Hepatocyte (in vitro differentiated cells): ENCODE results near the gene FERD3L. TPM values are rescaled to one million over a fixed set of nuclear protein-coding genes. Genes with fewer than 3 reads are reported as not detected.
A peak's percentile ranks its signal among the peaks of the same experiment; 100 is the strongest.

ENCODE experiments used
- DNase-seq: peaks from one replicate; pipeline ENCODE4 v3.0.0-alpha.2; 2016; ENCODE audit warnings: low spot score
- H2AFZ ChIP-seq: fragments of 200-600 bp; sonication (generic); 2 replicates; pipeline ENCODE4 v1.6.0; 2016; ENCODE audit warnings: antibody characterized with exemption, mild to moderate bottlenecking
- H3K27ac ChIP-seq: fragments of 200-600 bp; sonication (generic); 2 replicates; pipeline ENCODE4 v1.5.1; 2016; ENCODE audit warnings: mild to moderate bottlenecking
- H3K27me3 ChIP-seq: fragments of 200-600 bp; sonication (generic); 2 replicates; pipeline ENCODE4 v1.6.1; 2016
- H3K36me3 ChIP-seq: fragments of 200-600 bp; sonication (generic); replicated peaks from 2 replicates; pipeline ENCODE4 v1.5.1; 2016; ENCODE audit warnings: low read depth; ENCODE audit not compliant: insufficient read depth
- H3K4me1 ChIP-seq: fragments of 200-600 bp; sonication (generic); 2 replicates; pipeline ENCODE4 v1.5.1; 2016; ENCODE audit warnings: mild to moderate bottlenecking, moderate library complexity; ENCODE audit not compliant: insufficient read depth
- H3K4me2 ChIP-seq: fragments of 200-600 bp; sonication (generic); 2 replicates; pipeline ENCODE4 v1.6.0; 2016
- H3K4me3 ChIP-seq: fragments of 200-600 bp; sonication (generic); 2 replicates; pipeline ENCODE4 v1.5.1; 2016; ENCODE audit warnings: mild to moderate bottlenecking
- H3K79me2 ChIP-seq: fragments of 200-600 bp; sonication (generic); 2 replicates; pipeline ENCODE4 v1.6.0; 2017; ENCODE audit warnings: mild to moderate bottlenecking
- H3K9me2 ChIP-seq: fragments of 200-600 bp; sonication (generic); replicated peaks from 2 replicates; pipeline ENCODE4 v1.6.0; 2017; ENCODE audit warnings: mild to moderate bottlenecking; ENCODE audit not compliant: insufficient read depth
- H3K9me3 ChIP-seq: fragments of 200-600 bp; sonication (generic); 2 replicates; pipeline ENCODE4 v1.5.1; 2016; ENCODE audit warnings: low read depth, mild to moderate bottlenecking
- H4K20me1 ChIP-seq: fragments of 200-600 bp; sonication (generic); 2 replicates; pipeline ENCODE4 v1.6.0; 2016; ENCODE audit warnings: mild to moderate bottlenecking; ENCODE audit not compliant: insufficient read depth, poor library complexity, severe bottlenecking
- EZH2 ChIP-seq: fragments of 200-600 bp; sonication (generic); IDR thresholded peaks from 2 replicates; pipeline ENCODE4 v1.6.1; 2016; ENCODE audit warnings: antibody characterized with exemption, mild to moderate bottlenecking, borderline replicate concordance
- EZH2phosphoT487 ChIP-seq: fragments of 200-600 bp; sonication (generic); IDR thresholded peaks from one replicate; pipeline ENCODE4 v1.6.1; 2018; ENCODE audit warnings: antibody characterized with exemption, mild to moderate bottlenecking, low read depth, moderate library complexity; ENCODE audit not compliant: unreplicated experiment, severe bottlenecking
- WGBS: methylation state at CpG from one replicate; pipeline ENCODE4 v1.1.6; 2016; ENCODE audit warnings: low lambda C conversion rate; ENCODE audit errors: missing lambda C conversion rate; 5-methylcytosine and 5-hydroxymethylcytosine counted together
- polyA plus RNA-seq: library from polyadenylated mRNA; unstranded; fragments of >200 nt; fragmentation: Nextera tagmentation; extraction: Ambion mirVana; gene quantifications from 2 replicates; pipeline ENCODE4 v1.2.1, GENCODE V29; 2016
- total RNA-seq: library from RNA; depleted of rRNA; stranded (reverse); fragments of >200 nt; gene quantifications from 2 replicates; pipeline ENCODE4 v1.2.3, GENCODE V29; 2014
- TF ChIP-seq, protein P1 (sequence below): fragments of 200-600 bp; sonication (generic); IDR thresholded peaks from 2 replicates; pipeline ENCODE4 v1.5.1; 2016; ENCODE audit warnings: antibody characterized with exemption, mild to moderate bottlenecking; ENCODE audit not compliant: poor library complexity

The FERD3L gene
- total and polyA plus RNA-seq, 2 experiments from 2014 or later: not detected

DNA sequence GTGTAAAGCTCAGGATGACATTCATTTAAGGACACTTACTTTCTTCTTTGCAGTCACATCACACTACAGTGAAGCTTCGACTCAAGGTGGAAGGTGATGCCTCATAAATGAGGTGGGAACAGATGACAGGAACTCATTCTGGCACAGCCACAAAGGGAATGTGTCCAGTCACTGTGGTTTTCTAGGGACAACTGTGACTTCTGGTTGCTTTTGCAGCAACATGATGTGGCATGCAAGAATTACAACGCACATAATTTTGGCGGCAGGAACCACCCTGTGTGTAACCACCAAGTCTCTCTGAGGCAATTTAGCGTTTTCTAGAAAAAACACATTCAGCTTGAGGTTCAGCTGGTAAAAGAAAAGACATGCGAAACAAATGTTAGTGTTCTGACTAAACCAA, 32.0 kb upstream of the FERD3L start:
- 46% methylated on average over 5 of the region's 5 CpGs for WGBS
- Histone ChIP-seq H2AFZ (no peak overlapping the region), H3K27ac (no peak overlapping the region), H4K20me1 (no peaks in the 10 kb centered on the region), H3K4me3 (no peak overlapping the region), H3K4me2 (no peak overlapping the region), H3K27me3 (peaks cover 2% of the 10 kb centered on the region), H3K79me2 (no peaks in the 10 kb centered on the region), H3K9me2 (no peaks in the 10 kb centered on the region), H3K36me3 (no peaks in the 10 kb centered on the region), H3K4me1 (no peaks in the 10 kb centered on the region), H3K9me3 (no peaks in the 10 kb centered on the region)
- DNase-seq: no peak
- TF ChIP-seq EZH2 (no peak), EZH2phosphoT487 (peak; percentile 78)

DNA sequence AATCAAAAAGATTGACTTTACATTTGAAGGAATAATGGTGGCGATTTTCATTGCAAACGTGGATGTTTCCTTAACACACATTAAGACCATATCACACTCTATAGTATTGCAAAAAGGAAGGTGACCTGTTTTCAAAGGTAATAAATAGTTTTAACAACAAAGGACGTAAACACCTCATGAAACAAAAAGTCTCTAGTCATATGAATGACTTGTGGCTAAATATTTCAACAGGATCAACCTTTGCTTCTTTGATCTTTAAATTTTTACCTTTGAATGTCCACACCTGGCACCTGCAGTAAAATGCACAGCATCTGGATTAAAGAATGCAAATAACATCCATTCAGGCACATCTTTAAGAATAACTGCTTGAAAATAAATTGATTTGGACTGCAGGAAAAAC, 30.0 kb upstream of the FERD3L start:
- Histone ChIP-seq H3K4me1 (no peaks in the 10 kb centered on the region), H4K20me1 (no peaks in the 10 kb centered on the region), H3K27me3 (peaks cover 2% of the 10 kb centered on the region), H3K4me2 (no peak overlapping the region), H3K27ac (no peak overlapping the region), H2AFZ (no peak overlapping the region), H3K4me3 (no peak overlapping the region), H3K36me3 (no peaks in the 10 kb centered on the region), H3K79me2 (no peaks in the 10 kb centered on the region), H3K9me2 (no peaks in the 10 kb centered on the region), H3K9me3 (no peaks in the 10 kb centered on the region)
- DNase-seq: no peak
- TF ChIP-seq, protein P1, sequence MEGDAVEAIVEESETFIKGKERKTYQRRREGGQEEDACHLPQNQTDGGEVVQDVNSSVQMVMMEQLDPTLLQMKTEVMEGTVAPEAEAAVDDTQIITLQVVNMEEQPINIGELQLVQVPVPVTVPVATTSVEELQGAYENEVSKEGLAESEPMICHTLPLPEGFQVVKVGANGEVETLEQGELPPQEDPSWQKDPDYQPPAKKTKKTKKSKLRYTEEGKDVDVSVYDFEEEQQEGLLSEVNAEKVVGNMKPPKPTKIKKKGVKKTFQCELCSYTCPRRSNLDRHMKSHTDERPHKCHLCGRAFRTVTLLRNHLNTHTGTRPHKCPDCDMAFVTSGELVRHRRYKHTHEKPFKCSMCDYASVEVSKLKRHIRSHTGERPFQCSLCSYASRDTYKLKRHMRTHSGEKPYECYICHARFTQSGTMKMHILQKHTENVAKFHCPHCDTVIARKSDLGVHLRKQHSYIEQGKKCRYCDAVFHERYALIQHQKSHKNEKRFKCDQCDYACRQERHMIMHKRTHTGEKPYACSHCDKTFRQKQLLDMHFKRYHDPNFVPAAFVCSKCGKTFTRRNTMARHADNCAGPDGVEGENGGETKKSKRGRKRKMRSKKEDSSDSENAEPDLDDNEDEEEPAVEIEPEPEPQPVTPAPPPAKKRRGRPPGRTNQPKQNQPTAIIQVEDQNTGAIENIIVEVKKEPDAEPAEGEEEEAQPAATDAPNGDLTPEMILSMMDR: no peak
- TF ChIP-seq EZH2phosphoT487 (no peak), EZH2 (no peak)
- WGBS: 67% methylated on average over 3 of the region's 3 CpGs

- no peaks in the 10 kb centered on the region for H3K36me3 ChIP-seq
- TF ChIP-seq EZH2 (no peak), EZH2phosphoT487 (no peak)
- TF ChIP-seq, protein P1: no peak
- H3K27ac ChIP-seq: no peak overlapping the region
- no peak overlapping the region for H2AFZ ChIP-seq
- no peak overlapping the region for H3K4me2 ChIP-seq
- no peaks in the 10 kb centered on the region for H4K20me1 ChIP-seq
- H3K79me2 ChIP-seq: no peaks in the 10 kb centered on the region
- no peaks in the 10 kb centered on the region for H3K9me3 ChIP-seq
- no peaks in the 10 kb centered on the region for H3K9me2 ChIP-seq
- WGBS: 72% methylated on average over 3 of the region's 3 CpGs
- DNase-seq: no peak
- no peaks in the 10 kb centered on the region for H3K27me3 ChIP-seq
- no peak overlapping the region for H3K4me3 ChIP-seq
- H3K4me1 ChIP-seq: no peaks in the 10 kb centered on the region
These were observed 16.4 kb upstream of the FERD3L start for GRCh38 chr7:19161671-19162070.

DNA sequence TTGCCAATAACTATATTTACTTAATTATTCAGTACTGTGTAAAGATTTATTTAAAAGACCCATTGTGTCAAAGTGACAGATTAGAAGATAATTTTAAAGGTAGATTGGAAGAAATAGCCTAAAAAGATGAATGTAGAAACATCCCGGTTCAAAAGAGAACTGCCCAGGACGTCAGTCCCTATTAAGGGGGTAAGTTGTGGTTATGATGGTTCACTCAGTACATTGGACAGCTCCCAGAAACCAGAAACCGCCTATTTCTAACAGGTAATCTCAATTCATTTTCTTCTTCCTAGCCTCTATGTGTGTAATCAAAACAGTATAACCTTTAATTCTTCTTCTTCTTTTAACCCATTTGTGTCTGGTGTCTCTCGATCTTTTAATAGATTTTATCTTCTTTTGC, 1.5 kb upstream of the FERD3L start:
- TF ChIP-seq, protein P1: no peak
- TF ChIP-seq EZH2 (no peak), EZH2phosphoT487 (no peak)
- Histone ChIP-seq H3K27ac (no peak overlapping the region), H2AFZ (no peak overlapping the region), H3K27me3 (peaks cover 58% of the 10 kb centered on the region), H3K4me2 (no peak overlapping the region), H3K4me3 (no peak overlapping the region), H3K4me1 (no peaks in the 10 kb centered on the region), H3K36me3 (no peaks in the 10 kb centered on the region), H3K79me2 (no peaks in the 10 kb centered on the region), H4K20me1 (no peaks in the 10 kb centered on the region), H3K9me3 (no peaks in the 10 kb centered on the region), H3K9me2 (no peaks in the 10 kb centered on the region)
- 12% methylated on average over 4 of the region's 4 CpGs for WGBS
- DNase-seq: peak; percentile 54
